AG09309 (cell line): Measurements from ENCODE around the gene LIN7C.
A peak's percentile ranks its signal among the peaks of the same experiment; 100 is the strongest.

ENCODE experiments used
- DNase-seq: peaks from one replicate; pipeline ENCODE4 v3.0.0-alpha.2; 2010; ENCODE audit warnings: low read depth
- H3K4me3 ChIP-seq: 2 replicates; pipeline ENCODE4 v1.5.1; 2011; ENCODE audit warnings: mild to moderate bottlenecking, low read depth, low read length, moderate library complexity; ENCODE audit not compliant: control insufficient read depth
- CTCF ChIP-seq: IDR thresholded peaks from 2 replicates; pipeline ENCODE4 v1.5.1; 2011; ENCODE audit warnings: mild to moderate bottlenecking, low read depth, low read length, inconsistent platforms; ENCODE audit not compliant: insufficient read depth, control insufficient read depth; ENCODE audit errors: missing control alignments

The LIN7C gene

GRCh38 chr11:27501100-27501499 is 5.5 kb downstream of the LIN7C start:
- no peak for TF ChIP-seq CTCF
- H3K4me3 ChIP-seq = no peak overlapping the region

GRCh38 chr11:27497911-27498310 is 8.7 kb downstream of the LIN7C start:
- TF ChIP-seq CTCF = no peak
- no peak for DNase-seq
- H3K4me3 ChIP-seq = no peak overlapping the region

More at GRCh38 chr11:27501100-27501499, 5.5 kb downstream of the LIN7C start:
- DNase-seq = no peak

GRCh38 chr11:27497284-27497866 is 9.2 kb downstream of the LIN7C start:
- no peak overlapping the region for H3K4me3 ChIP-seq
- TF ChIP-seq CTCF = peak; percentile 41
- DNase-seq = no peak

- DNase-seq = no peak
These were observed 10.1 kb downstream of the LIN7C start for GRCh38 chr11:27496461-27496860.

GRCh38 chr11:27495710-27496300 is 10.8 kb downstream of the LIN7C start:
- no peak for DNase-seq
- H3K4me3 ChIP-seq = no peak overlapping the region
- TF ChIP-seq CTCF = no peak

More at GRCh38 chr11:27496461-27496860, 10.1 kb downstream of the LIN7C start:
- H3K4me3 ChIP-seq = no peak overlapping the region
- TF ChIP-seq CTCF = no peak

- TF ChIP-seq CTCF = no peak
- H3K4me3 ChIP-seq = no peak overlapping the region
- DNase-seq = no peak
These were observed 17.5 kb downstream of the LIN7C start for GRCh38 chr11:27489092-27489491.

- no peak overlapping the region for H3K4me3 ChIP-seq
- DNase-seq = no peak
- TF ChIP-seq CTCF = no peak
These were observed 18.9 kb downstream of the LIN7C start for GRCh38 chr11:27487706-27488105.
